Lower leg skin (tissue), 3 donors: ENCODE data around the gene SENP3.

Experiments
- POLR2A ChIP-seq, 2 donors: fragments of 450-650 bp; IDR thresholded peaks; one replicate each; pipeline ENCODE4 v1.6.1; 2016 to 2017; ENCODE audit warnings: antibody characterized with exemption in 2 of 2, mild to moderate bottlenecking in 1 of 2, moderate library complexity in 1 of 2
- TF ChIP-seq, protein P1 (sequence below), 3 donors: fragments of 450-650 bp; IDR thresholded peaks; one replicate each; pipeline ENCODE4 v1.5.1; 2016; ENCODE audit warnings: antibody characterized with exemption in 3 of 3, mild to moderate bottlenecking in 3 of 3, moderate library complexity in 2 of 3

DNA sequence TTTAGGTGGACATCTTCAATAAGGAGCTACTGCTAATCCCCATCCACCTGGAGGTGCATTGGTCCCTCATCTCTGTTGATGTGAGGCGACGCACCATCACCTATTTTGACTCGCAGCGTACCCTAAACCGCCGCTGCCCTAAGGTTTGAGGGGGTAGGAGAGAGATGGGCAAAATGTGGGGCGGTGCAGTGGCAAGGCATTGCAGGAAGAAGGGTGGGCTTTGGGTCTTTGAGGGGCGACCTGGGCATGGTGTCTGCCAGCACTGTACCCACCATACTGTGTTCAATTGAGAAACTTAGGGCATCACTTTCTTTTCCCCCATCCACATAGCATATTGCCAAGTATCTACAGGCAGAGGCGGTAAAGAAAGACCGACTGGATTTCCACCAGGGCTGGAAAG, 8.6 kb downstream of the SENP3 start:
- TF ChIP-seq POLR2A (IDR thresholded peaks at IDR 0.05) = no peak
- TF ChIP-seq, protein P1, sequence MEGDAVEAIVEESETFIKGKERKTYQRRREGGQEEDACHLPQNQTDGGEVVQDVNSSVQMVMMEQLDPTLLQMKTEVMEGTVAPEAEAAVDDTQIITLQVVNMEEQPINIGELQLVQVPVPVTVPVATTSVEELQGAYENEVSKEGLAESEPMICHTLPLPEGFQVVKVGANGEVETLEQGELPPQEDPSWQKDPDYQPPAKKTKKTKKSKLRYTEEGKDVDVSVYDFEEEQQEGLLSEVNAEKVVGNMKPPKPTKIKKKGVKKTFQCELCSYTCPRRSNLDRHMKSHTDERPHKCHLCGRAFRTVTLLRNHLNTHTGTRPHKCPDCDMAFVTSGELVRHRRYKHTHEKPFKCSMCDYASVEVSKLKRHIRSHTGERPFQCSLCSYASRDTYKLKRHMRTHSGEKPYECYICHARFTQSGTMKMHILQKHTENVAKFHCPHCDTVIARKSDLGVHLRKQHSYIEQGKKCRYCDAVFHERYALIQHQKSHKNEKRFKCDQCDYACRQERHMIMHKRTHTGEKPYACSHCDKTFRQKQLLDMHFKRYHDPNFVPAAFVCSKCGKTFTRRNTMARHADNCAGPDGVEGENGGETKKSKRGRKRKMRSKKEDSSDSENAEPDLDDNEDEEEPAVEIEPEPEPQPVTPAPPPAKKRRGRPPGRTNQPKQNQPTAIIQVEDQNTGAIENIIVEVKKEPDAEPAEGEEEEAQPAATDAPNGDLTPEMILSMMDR (IDR thresholded peaks at IDR 0.05) = no peak
